CD14-positive monocyte (primary cell): Measurements from ENCODE around the gene ATRX. TPM values are rescaled to one million over a fixed set of nuclear protein-coding genes. Genes with fewer than 3 reads are reported as not detected.

Experiments used
- DNase-seq, 3 donors: peaks; one replicate each; pipeline ENCODE4 v3.0.0-alpha.2; 2011 to 2022
- H2AFZ ChIP-seq: 2 replicates; pipeline ENCODE4 v1.6.0; 2012; ENCODE audit warnings: mild to moderate bottlenecking, low read depth, low read length, inconsistent platforms; ENCODE audit not compliant: insufficient read depth, poor library complexity, severe bottlenecking
- H3K27ac ChIP-seq, 2 donors: 1 replicate in 1 of 2; 2 replicates in 1 of 2; pipeline ENCODE4 v1.5.1; 2012 to 2013; ENCODE audit warnings: low read length in 2 of 2, control low read depth in 1 of 2, inconsistent platforms in 1 of 2, low read depth in 1 of 2, mild to moderate bottlenecking in 1 of 2
- H3K27me3 ChIP-seq, 2 donors: one replicate each; pipeline versions ENCODE4 v1.6.0 to v1.6.1; 2011 to 2013; ENCODE audit warnings: low read length in 2 of 2; ENCODE audit not compliant: control insufficient read depth in 2 of 2, insufficient read depth in 2 of 2
- H3K36me3 ChIP-seq, 2 donors: replicated peaks in 1 of 2; 1 replicate in 1 of 2; 2 replicates in 1 of 2; pipeline versions ENCODE4 v1.5.1 to v1.6.1; 2012 to 2013; ENCODE audit warnings: low read length in 2 of 2, control low read depth in 1 of 2, inconsistent platforms in 1 of 2, mild to moderate bottlenecking in 1 of 2; ENCODE audit not compliant: insufficient read depth in 2 of 2, control insufficient read depth in 1 of 2
- H3K4me1 ChIP-seq, 2 donors: 1 replicate in 1 of 2; 2 replicates in 1 of 2; pipeline versions ENCODE4 v1.5.1 to v1.6.1; 2012 to 2013; ENCODE audit warnings: low read length in 2 of 2, control low read depth in 1 of 2, inconsistent platforms in 1 of 2, mild to moderate bottlenecking in 1 of 2, moderate library complexity in 1 of 2; ENCODE audit not compliant: insufficient read depth in 2 of 2, control insufficient read depth in 1 of 2
- H3K4me2 ChIP-seq: replicated peaks from 2 replicates; pipeline ENCODE3; 2012; ENCODE audit warnings: low read length, moderate library complexity, mild to moderate bottlenecking; ENCODE audit not compliant: poor library complexity, severe bottlenecking; ENCODE audit errors: extremely low read depth
- H3K4me3 ChIP-seq, 3 experiments: fragments of 200-600 bp in 1 of 3; sonication (generic) in 1 of 3; replicated peaks in 1 of 3; 1 replicate in 2 of 3; 2 replicates in 1 of 3; pipeline ENCODE4 v1.5.1; 2011 to 2013; ENCODE audit warnings: low read length in 3 of 3, mild to moderate bottlenecking in 3 of 3, control low read depth in 2 of 3, low read depth in 2 of 3, inconsistent platforms in 1 of 3, moderate library complexity in 1 of 3
- H3K79me2 ChIP-seq: 2 replicates; pipeline ENCODE4 v1.6.0; 2012; ENCODE audit warnings: mild to moderate bottlenecking, control low read depth, inconsistent platforms, low read length, moderate library complexity; ENCODE audit not compliant: insufficient read depth
- H3K9ac ChIP-seq: 2 replicates; pipeline ENCODE4 v1.6.0; 2017; ENCODE audit warnings: low read length, mild to moderate bottlenecking; ENCODE audit not compliant: insufficient read depth, poor library complexity, severe bottlenecking
- H3K9me3 ChIP-seq, 2 donors: replicated peaks in 1 of 2; 1 replicate in 1 of 2; 2 replicates in 1 of 2; pipeline versions ENCODE4 v1.5.1 to v1.6.1; 2012 to 2013; ENCODE audit warnings: low read length in 2 of 2, control low read depth in 1 of 2; ENCODE audit not compliant: control insufficient read depth in 1 of 2, insufficient read depth in 1 of 2
- H4K20me1 ChIP-seq: 2 replicates; pipeline ENCODE4 v1.6.0; 2012; ENCODE audit warnings: mild to moderate bottlenecking, low read length, control low read depth, moderate library complexity; ENCODE audit not compliant: insufficient read depth
- H3K27ac Mint-ChIP-seq, 7 donors: one replicate each; pipeline ENCODE4 v1.8.0; 2020; ENCODE audit warnings: mild to moderate bottlenecking in 7 of 7, mixed read lengths in 7 of 7, moderate library complexity in 6 of 7, inconsistent platforms in 2 of 7
- H3K27me3 Mint-ChIP-seq, 3 donors: one replicate each; pipeline ENCODE4 v1.8.0; 2021 to 2022; ENCODE audit warnings: low read depth in 3 of 3, mild to moderate bottlenecking in 3 of 3, mixed read lengths in 3 of 3, moderate library complexity in 3 of 3, inconsistent platforms in 1 of 3
- H3K36me3 Mint-ChIP-seq, 2 donors: one replicate each; pipeline ENCODE4 v1.8.0; 2020; ENCODE audit warnings: mixed read lengths in 2 of 2, inconsistent platforms in 1 of 2, mild to moderate bottlenecking in 1 of 2
- H3K4me1 Mint-ChIP-seq: one replicate; pipeline ENCODE4 v1.8.0; 2020; ENCODE audit warnings: mild to moderate bottlenecking, mixed read lengths
- H3K4me3 Mint-ChIP-seq, 2 donors: one replicate each; pipeline ENCODE4 v1.8.0; 2020; ENCODE audit warnings: mild to moderate bottlenecking in 2 of 2, mixed read lengths in 2 of 2, moderate library complexity in 1 of 2
- H3K9me3 Mint-ChIP-seq, 7 donors: one replicate each; pipeline ENCODE4 v1.8.0; 2020 to 2022; ENCODE audit warnings: mixed read lengths in 7 of 7, mild to moderate bottlenecking in 6 of 7, moderate library complexity in 6 of 7, inconsistent platforms in 2 of 7
- CTCF ChIP-seq: fragments of 200-600 bp; IDR thresholded peaks from one replicate; pipeline ENCODE4 v1.8.0; 2022; ENCODE audit warnings: antibody characterized with exemption, mild to moderate bottlenecking
- WGBS: methylation state at CpG from one replicate; pipeline ENCODE4 v1.1.5; 2013; ENCODE audit warnings: missing lambda C conversion rate; ENCODE audit not compliant: insufficient coverage; 5-methylcytosine and 5-hydroxymethylcytosine counted together
- intact Hi-C, 2 donors: fragments of 100-400 bp; cut with micrococcal nuclease; formaldehyde crosslinking; loops; one replicate each; pipeline versions ENCODE4 v1.15.0 to v1.15.1; 2023
- polyA plus RNA-seq, 3 donors: library from polyadenylated mRNA; depleted of rRNA in 1 of 3; unstranded in 2 of 3; stranded (reverse) in 1 of 3; fragments of 300-500 nt in 2 of 3; fragments of >200 nt in 1 of 3; fragmentation: Illumina TruSeq in 2 of 3; gene quantifications; 1 replicate in 2 of 3; 2 replicates in 1 of 3; pipeline ENCODE4 v1.2.3, GENCODE V29; 2012 to 2021

The ATRX gene
- polyA plus RNA-seq, 3 donors, result 8.6 to 18.3 (median 17.3) TPM

GRCh38 chrX:77704881-77705280, 81.1 kb downstream of the ATRX start:
- Mint-ChIP-seq H3K27ac (no peak overlapping the region), H3K4me3 (no peak overlapping the region), H3K27me3 (no peaks in the 10 kb centered on the region), H3K9me3 (peaks cover 0 to 12% (median 0%) of the 10 kb centered on the region in 7 donors), H3K36me3 (peaks cover 4 to 9% of the 10 kb centered on the region in 2 donors), H3K4me1 (no peaks in the 10 kb centered on the region)
- Histone ChIP-seq H3K9ac (no peak overlapping the region), H3K4me3 (no peak overlapping the region), H3K27ac (no peak overlapping the region), H4K20me1 (peaks cover 21% of the 10 kb centered on the region), H3K79me2 (peaks cover 34% of the 10 kb centered on the region), H3K4me1 (no peaks in the 10 kb centered on the region), H2AFZ (no peak overlapping the region), H3K36me3 (peaks cover 0 to 5% of the 10 kb centered on the region in 2 donors), H3K27me3 (no peaks in the 10 kb centered on the region), H3K9me3 (peaks cover 0 to 12% of the 10 kb centered on the region in 2 donors), H3K4me2 (no peak overlapping the region)
- TF ChIP-seq CTCF, result no peak
- DNase-seq, result no peak
- WGBS, result 100% methylated on average over 6 of the region's 6 CpGs
- intact Hi-C loops, result no loop called here

- no peak overlapping the region for H2AFZ ChIP-seq
- intact Hi-C loops, result no loop called here
These were observed 87.8 kb downstream of the ATRX start for GRCh38 chrX:77698242-77698641.

More at GRCh38 chrX:77698242-77698641, 87.8 kb downstream of the ATRX start:
- H3K4me3 Mint-ChIP-seq, result no peak overlapping the region
- DNase-seq, result no peak
- H3K79me2 ChIP-seq, result peaks cover 9% of the 10 kb centered on the region
- H3K27ac Mint-ChIP-seq, result no peak overlapping the region
- no peaks in the 10 kb centered on the region for H3K9me3 ChIP-seq
- H3K27ac ChIP-seq, result no peak overlapping the region
- no peaks in the 10 kb centered on the region for H3K27me3 Mint-ChIP-seq
- no peak overlapping the region for H3K4me3 ChIP-seq
- peaks cover 5% of the 10 kb centered on the region for H3K4me1 Mint-ChIP-seq
- no peaks in the 10 kb centered on the region for H3K4me1 ChIP-seq
- no peak for TF ChIP-seq CTCF
- peaks cover 0 to 3% (median 0%) of the 10 kb centered on the region in 7 donors for H3K9me3 Mint-ChIP-seq
- H3K36me3 Mint-ChIP-seq, result peaks cover 17 to 19% of the 10 kb centered on the region in 2 donors
- H3K9ac ChIP-seq, result no peak overlapping the region
- WGBS, result no CpG with 5 or more reads among the region's 3 CpGs
- peaks cover 19% of the 10 kb centered on the region for H4K20me1 ChIP-seq
- no peak overlapping the region for H3K4me2 ChIP-seq
- H3K36me3 ChIP-seq, result peaks cover 20 to 31% of the 10 kb centered on the region in 2 donors
- no peaks in the 10 kb centered on the region for H3K27me3 ChIP-seq
